ENCODE results near the gene LRMDA.

DNA sequence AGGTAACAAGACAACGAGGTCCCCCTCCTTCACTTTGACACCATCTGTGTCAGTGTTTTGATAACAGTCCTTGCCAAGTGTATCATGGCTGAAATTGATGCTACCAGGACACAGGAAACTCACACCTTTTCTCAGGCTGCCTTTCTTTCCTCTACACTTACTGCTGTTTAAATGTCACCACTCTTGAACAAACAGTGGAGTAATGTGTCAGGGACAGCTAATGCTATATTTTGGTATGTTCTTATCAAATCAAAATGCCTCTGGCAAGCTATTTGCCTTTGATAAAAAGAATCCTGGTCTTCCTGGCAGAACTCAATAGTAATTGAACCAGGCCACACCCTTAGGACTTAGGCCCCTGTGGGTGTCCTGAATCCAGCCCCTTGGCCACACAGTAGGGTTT is 692.9 kb downstream of the LRMDA start:
- TF ChIP-seq, protein P1, sequence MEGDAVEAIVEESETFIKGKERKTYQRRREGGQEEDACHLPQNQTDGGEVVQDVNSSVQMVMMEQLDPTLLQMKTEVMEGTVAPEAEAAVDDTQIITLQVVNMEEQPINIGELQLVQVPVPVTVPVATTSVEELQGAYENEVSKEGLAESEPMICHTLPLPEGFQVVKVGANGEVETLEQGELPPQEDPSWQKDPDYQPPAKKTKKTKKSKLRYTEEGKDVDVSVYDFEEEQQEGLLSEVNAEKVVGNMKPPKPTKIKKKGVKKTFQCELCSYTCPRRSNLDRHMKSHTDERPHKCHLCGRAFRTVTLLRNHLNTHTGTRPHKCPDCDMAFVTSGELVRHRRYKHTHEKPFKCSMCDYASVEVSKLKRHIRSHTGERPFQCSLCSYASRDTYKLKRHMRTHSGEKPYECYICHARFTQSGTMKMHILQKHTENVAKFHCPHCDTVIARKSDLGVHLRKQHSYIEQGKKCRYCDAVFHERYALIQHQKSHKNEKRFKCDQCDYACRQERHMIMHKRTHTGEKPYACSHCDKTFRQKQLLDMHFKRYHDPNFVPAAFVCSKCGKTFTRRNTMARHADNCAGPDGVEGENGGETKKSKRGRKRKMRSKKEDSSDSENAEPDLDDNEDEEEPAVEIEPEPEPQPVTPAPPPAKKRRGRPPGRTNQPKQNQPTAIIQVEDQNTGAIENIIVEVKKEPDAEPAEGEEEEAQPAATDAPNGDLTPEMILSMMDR (IDR thresholded peaks at IDR 0.05), result no peak
- no peak for TF ChIP-seq POLR2AphosphoS5 (IDR thresholded peaks at IDR 0.05)
- TF ChIP-seq EP300 (IDR thresholded peaks at IDR 0.05), result no peak
